Measurements from ENCODE around the gene PTK7. TPM values are rescaled to one million over a fixed set of nuclear protein-coding genes. Genes with fewer than 3 reads are reported as not detected.

The PTK7 gene
- total and polyA plus RNA-seq, 2 of the 8 experiments (the other 6 are each of a cell fraction or from before 2014, with no cell fraction given), result 110 to 138 TPM

GRCh38 chr6:43181942-43182860, 106.1 kb downstream of the PTK7 start, which contains the start of gene CUL9:
Gene CUL9 (plus strand): TSS chr6:43182196. CDS start chr6:43184311, 2,115 bp downstream.
- DNase-seq (ENCODE audit: low read depth in 1 of 2, low spot score in 2 of 2) (peak in 1 of 2 experiments; percentile 90), FAIRE-seq (no peak)
- CTCF ChIA-PET (ENCODE audit: partially characterized antibody), result interaction anchor here (1.2 to 1.5 kb wide), 2 partner anchors 12 to 152 kb away, joined by 3 to 6 read pairs; no protein-coding TSS in a partner anchor
- TF ChIP-seq YY1 (IDR thresholded peaks at IDR 0.05; ENCODE audit: low read depth, low read length) (no peak), RNF2 (IDR thresholded peaks at IDR 0.05; ENCODE audit: borderline replicate concordance, low read depth, low read length, missing control alignments, poor library complexity, severe bottlenecking) (no peak), CBX8 (IDR thresholded peaks at IDR 0.05; ENCODE audit: borderline replicate concordance, low read depth, low read length) (no peak), SP4 (IDR thresholded peaks at IDR 0.05; ENCODE audit: low read length) (no peak), HDAC6 (IDR thresholded peaks at IDR 0.05; ENCODE audit: low read depth, low read length) (no peak), GABPA (IDR thresholded peaks at IDR 0.05; ENCODE audit: borderline replicate concordance, insufficient read depth, low read length) (no peak), KDM1A (IDR thresholded peaks at IDR 0.05; ENCODE audit: borderline replicate concordance, low read length) (0 out of 2 replicates have a peak, but pooled peaks have one; percentile 10), SP2 (IDR thresholded peaks at IDR 0.05; ENCODE audit: low read length) (no peak)

More at GRCh38 chr6:43181942-43182860, 106.1 kb downstream of the PTK7 start, which contains the start of gene CUL9:
- Histone ChIP-seq H3K14ac (ENCODE audit: insufficient read length) (peak within 1 kb of the TSS; percentile 2), H3K18ac (ENCODE audit: extremely low read depth, low read length) (peak within 1 kb of the TSS; percentile 95), H3K9ac (replicated peaks in 1 of 4; ENCODE audit: extremely low read depth in 1 of 4, low read depth in 3 of 4, low read length in 3 of 4) (peak within 1 kb of the TSS in 3 of 4 experiments; percentile 64 to 70 (median 65); a peak in 6 of 7 replicates), H3K23me2 (ENCODE audit: low read depth, low read length) (peaks cover 8% of the 10 kb centered on the region), H3K79me1 (ENCODE audit: low read depth, low read length) (no peaks in the 10 kb centered on the region), H3K79me2 (ENCODE audit: control insufficient read depth in 1 of 2, insufficient read depth in 2 of 2, low read length in 2 of 2) (no peaks in the 10 kb centered on the region), H2BK15ac (ENCODE audit: low read length) (peak within 1 kb of the TSS; percentile 61; the same call in 1 of the 2 replicates), H4K91ac (replicated peaks; ENCODE audit: insufficient read length, low read length) (peak within 1 kb of the TSS; percentile 54), H4K20me1 (replicated peaks in 1 of 2; ENCODE audit: control insufficient read depth in 1 of 2, insufficient read depth in 2 of 2, low read length in 2 of 2) (peaks cover 0 to 5% of the 10 kb centered on the region in 2 experiments), H2AK5ac (ENCODE audit: low read depth, low read length) (no peak within 1 kb of the TSS), H3K4me3 (ENCODE audit: extremely low read depth in 1 of 4, insufficient read depth in 2 of 4, low read depth in 3 of 4, low read length in 4 of 4) (peak within 1 kb of the TSS; percentile 54 to 86 (median 80)), H3K4me2 (ENCODE audit: insufficient read depth in 1 of 2, low read depth in 2 of 2, low read length in 2 of 2) (peak within 1 kb of the TSS; percentile 69 to 90), H3K27ac (ENCODE audit: low read depth, low read length) (peak within 1 kb of the TSS; percentile 68), H3K9me3 (ENCODE audit: insufficient read depth in 2 of 2, low read depth in 1 of 2, low read length in 1 of 2) (no peaks in the 10 kb centered on the region), H3K27me3 (replicated peaks in 1 of 4; ENCODE audit: control insufficient read depth in 3 of 4, extremely low read depth in 1 of 4, insufficient read depth in 3 of 4, low read length in 3 of 4) (no peaks in the 10 kb centered on the region), H4K8ac (ENCODE audit: extremely low read depth, insufficient read depth, low read length) (peak within 1 kb of the TSS; percentile 90), H3K56ac (replicated peaks; ENCODE audit: insufficient read length, low read depth, low read length) (no peak within 1 kb of the TSS), H2BK120ac (replicated peaks; ENCODE audit: low read depth, low read length) (no peak within 1 kb of the TSS), H2AFZ (ENCODE audit: low read length) (peak within 1 kb of the TSS; percentile 34; the same call in 1 of the 2 replicates), H3K4ac (replicated peaks; ENCODE audit: insufficient read length, low read depth, low read length) (peak within 1 kb of the TSS; percentile 6), H2BK5ac (ENCODE audit: low read depth, low read length) (peak within 1 kb of the TSS; percentile 81; the same call in 1 of the 2 replicates), H3K4me1 (replicated peaks in 1 of 4; ENCODE audit: control insufficient read depth in 3 of 4, insufficient read depth in 4 of 4, low read length in 3 of 4) (peaks cover 0 to 3% (median 1%) of the 10 kb centered on the region in 4 experiments; a peak in 1 of 7 replicates), H2BK20ac (ENCODE audit: low read length) (no peak within 1 kb of the TSS), H3K36me3 (ENCODE audit: control insufficient read depth in 2 of 4, insufficient read depth in 4 of 4, low read length in 3 of 4) (peaks cover 9 to 17% (median 16%) of the 10 kb centered on the region in 4 experiments; a peak in 7 of 8 replicates), H2BK12ac (ENCODE audit: low read depth, low read length) (peak within 1 kb of the TSS; percentile 80; the same call in 1 of the 2 replicates), H4K5ac (ENCODE audit: insufficient read length, low read depth, low read length) (peak within 1 kb of the TSS; percentile 81), H3K23ac (ENCODE audit: insufficient read length) (no peak within 1 kb of the TSS)
- WGBS, 2 experiments (ENCODE audit: extremely low coverage in 1 of 2, insufficient coverage in 1 of 2, insufficient read length in 1 of 2, insufficient replicate concordance in 2 of 2, low coverage in 1 of 2, low lambda C conversion rate in 2 of 2, missing lambda C conversion rate in 1 of 2), result 5% methylated on average over 45 of the region's 51 CpGs; no CpG with 5 or more reads in 1 of the 2 experiments
- POLR2A ChIA-PET (ENCODE audit: partially characterized antibody), result interaction anchor here (0.7 to 4.0 kb wide), 16 partner anchors 9 to 123 kb away, joined by 3 to 30 read pairs (median 6); partner anchors contain the start of genes DNPH1, KLC4, MRPL2 and PTK7
